Heart right ventricle (tissue), 16 donors: ENCODE results near the gene GRIP2. TPM values are rescaled to one million over a fixed set of nuclear protein-coding genes. Genes with fewer than 3 reads are reported as not detected.

Experiments
- ATAC-seq, 8 donors: fragments of 200-7000 bp; cut with Tn5 transposase; one replicate each; pipeline ENCODE4 v1.9.1; 2020; ENCODE audit warnings: mild to moderate bottlenecking in 8 of 8, moderate library complexity in 8 of 8, moderate number of reproducible peaks in 1 of 8
- DNase-seq, 2 donors: peaks; one replicate each; pipeline ENCODE4 v3.0.0-alpha.2; 2020
- H3K27ac ChIP-seq, 10 donors: fragments of 200-600 bp; sonication (generic) in 2 of 10; one replicate each; pipeline versions ENCODE4 v1.5.0 to v1.8.0; 2020 to 2022; ENCODE audit warnings: mild to moderate bottlenecking in 3 of 10
- H3K27me3 ChIP-seq, 7 donors: fragments of 200-600 bp; one replicate each; pipeline ENCODE4 v1.8.0; 2021 to 2022; ENCODE audit warnings: mild to moderate bottlenecking in 2 of 7
- H3K36me3 ChIP-seq, 9 donors: fragments of 200-600 bp; sonication (generic) in 1 of 9; one replicate each; pipeline versions ENCODE4 v1.5.0 to v1.8.0; 2020 to 2022; ENCODE audit warnings: mild to moderate bottlenecking in 2 of 9
- H3K4me1 ChIP-seq, 9 donors: fragments of 200-600 bp; sonication (generic) in 1 of 9; one replicate each; pipeline versions ENCODE4 v1.5.0 to v1.8.0; 2020 to 2022; ENCODE audit warnings: mild to moderate bottlenecking in 4 of 9
- H3K4me3 ChIP-seq, 10 donors: fragments of 200-600 bp; sonication (generic) in 2 of 10; one replicate each; pipeline versions ENCODE4 v1.5.0 to v1.8.0; 2020 to 2022; ENCODE audit warnings: mild to moderate bottlenecking in 7 of 10, moderate library complexity in 2 of 10
- H3K9me3 ChIP-seq, 11 donors: fragments of 200-600 bp in 10 of 11; sonication (generic) in 2 of 11; one replicate each; pipeline versions ENCODE4 v1.5.0 to v1.8.0; 2013 to 2022; ENCODE audit warnings: mild to moderate bottlenecking in 2 of 11, control low read depth in 1 of 11, moderate library complexity in 1 of 11
- CTCF ChIP-seq, 9 donors: fragments of 200-600 bp; sonication (generic) in 2 of 9; IDR thresholded peaks; one replicate each; pipeline versions ENCODE4 v1.5.0 to v1.8.0; 2021 to 2022; ENCODE audit warnings: antibody characterized with exemption in 9 of 9, mild to moderate bottlenecking in 5 of 9, moderate library complexity in 1 of 9
- WGBS, 2 donors: extraction: QIAGEN DNeasy Blood & Tissue Kit; methylation state at CpG; one replicate each; pipeline ENCODE4 v1.1.7; 2013; ENCODE audit warnings: inconsistent platforms in 1 of 2; 5-methylcytosine and 5-hydroxymethylcytosine counted together
- intact Hi-C, 10 donors: fragments of 100-400 bp; cut with DNase I; formaldehyde crosslinking; loops; one replicate each; pipeline versions ENCODE4 v1.11.1 to v1.14.2; 2022
- polyA plus RNA-seq, 2 donors: library from polyadenylated mRNA; stranded (reverse); fragments of 200-250 nt; gene quantifications; one replicate each; pipeline ENCODE4 v1.2.3, GENCODE V29; 2013
- total RNA-seq, 10 donors: library from RNA; stranded (reverse); fragmentation: NEBNext Ultra II Directional in 3 of 10; extraction: Animal tissue kit (Norgen Biotek cat#: 25700) in 3 of 10; gene quantifications; one replicate each; pipeline versions ENCODE4 v1.2.1 to v1.2.4, GENCODE V29; 2021 to 2023
- donor health status: Arrhythmogenic right ventricular cardiomyopathy.
- donor health status: ischemic (EF 13 %, LVEDD 7.1; RV severe dilation, severe dysfunction).
- donor health status: healthy with polysubstance abuse.
- donor health status: DM: no; HTN: yes; CAD: no.
- donor health status: DM: no; HTN: no; CAD: no.
- donor health status: ischemic (EF 25% LVEDD 6.9; RV normal size, moderate dysfunction).
- donor health status: ischemic (EF 25% LVEDD 5.7; RV mildly dilated, moderate dysfunction).
- donor health status: healthy.
- donor health status: DM: yes; HTN: yes; CAD: no.
- donor health status: Ischemic cardiomyopathy.
- donor health status: ischemic (EF 35%, LVEDD 5.7; RV mildly dilated, moderate dysfunction).
- donor health status: nonischemic (EF 11% LVEDD 7.7; RV severe dilation, severe dysfunction).
- donor health status: DM: yes; HTN: yes; CAD: no.
- donor health status: PGD.
- donor health status: ischemic (EF 29% LVEDD 5.4; RV normal size, mild dysfunction).
- donor health status: nonischemic (EF 23%, LVEDD 6.1; RV moderate dilation, normal function).

Gene GRIP2
- total and polyA plus RNA-seq, 12 donors = 7.4 to 70.1 (median 39.4) TPM

GRCh38 chr3:14445773-14446172 is 94.4 kb downstream of the GRIP2 start:
- 97 to 99% methylated on average over 4 of the region's 4 CpGs for WGBS, 2 donors
- ATAC-seq (no peak), DNase-seq (no peak)
- Histone ChIP-seq H3K36me3 (peaks cover 0 to 79% (median 31%) of the 10 kb centered on the region in 9 donors), H3K4me3 (no peak overlapping the region), H3K27ac (no peak overlapping the region), H3K27me3 (peaks cover 0 to 63% (median 25%) of the 10 kb centered on the region in 7 donors), H3K4me1 (peaks cover 4 to 33% (median 17%) of the 10 kb centered on the region in 9 donors), H3K9me3 (no peaks in the 10 kb centered on the region)
- TF ChIP-seq CTCF (IDR thresholded peaks at IDR 0.05) = no peak
- intact Hi-C loops = no loop called here

GRCh38 chr3:14444380-14444779 is 95.8 kb downstream of the GRIP2 start:
- H3K9me3 ChIP-seq = no peaks in the 10 kb centered on the region
- no peak overlapping the region for H3K4me3 ChIP-seq
- WGBS, 2 donors = 94 to 97% methylated on average over 6 of the region's 6 CpGs
- no peak for ATAC-seq
- intact Hi-C loops = loop anchor here in 1 of 10 donors (5.0 kb wide), 2 partner anchors 38 to 468 kb away; no protein-coding TSS in a partner anchor
- peaks cover 0 to 65% (median 31%) of the 10 kb centered on the region in 9 donors for H3K36me3 ChIP-seq
- peaks cover 18 to 40% (median 31%) of the 10 kb centered on the region in 9 donors for H3K4me1 ChIP-seq
- no peak for DNase-seq
- H3K27me3 ChIP-seq = peaks cover 0 to 54% (median 25%) of the 10 kb centered on the region in 7 donors
- no peak overlapping the region for H3K27ac ChIP-seq
- no peak for TF ChIP-seq CTCF (IDR thresholded peaks at IDR 0.05)

GRCh38 chr3:14441920-14442300 is 98.2 kb downstream of the GRIP2 start:
- intact Hi-C loops = loop anchor here in 1 of 10 donors (5.0 kb wide), 2 partner anchors 40 to 470 kb away; no protein-coding TSS in a partner anchor
- Histone ChIP-seq H3K4me3 (no peak overlapping the region), H3K36me3 (peaks cover 0 to 40% (median 17%) of the 10 kb centered on the region in 9 donors), H3K9me3 (no peaks in the 10 kb centered on the region), H3K27ac (peak overlapping the region in 4 of 10 donors; percentile 2 to 45 (median 28)), H3K4me1 (peaks cover 33 to 62% (median 54%) of the 10 kb centered on the region in 9 donors), H3K27me3 (peaks cover 0 to 49% (median 21%) of the 10 kb centered on the region in 7 donors)
- TF ChIP-seq CTCF (IDR thresholded peaks at IDR 0.05) = no peak
- ATAC-seq (no peak), DNase-seq (no peak)
- WGBS, 2 donors = 86 to 89% methylated on average over 6 of the region's 6 CpGs

- peak; percentile 63 to 68 for DNase-seq
- Histone ChIP-seq H3K4me1 (peaks cover 37 to 68% (median 59%) of the 10 kb centered on the region in 9 donors), H3K27ac (peak overlapping the region in 4 of 10 donors; percentile 2 to 47 (median 42)), H3K36me3 (peaks cover 0 to 35% (median 12%) of the 10 kb centered on the region in 9 donors), H3K9me3 (no peaks in the 10 kb centered on the region), H3K27me3 (peaks cover 0 to 51% (median 21%) of the 10 kb centered on the region in 7 donors), H3K4me3 (no peak overlapping the region)
- ATAC-seq = peak; percentile 23 to 72 (median 44)
- no peak for TF ChIP-seq CTCF (IDR thresholded peaks at IDR 0.05)
- intact Hi-C loops = loop anchor here in 1 of 10 donors (5.0 kb wide), 2 partner anchors 41 to 471 kb away; no protein-coding TSS in a partner anchor
- WGBS, 2 donors = 59 to 75% methylated on average over 18 of the region's 18 CpGs
Measured at GRCh38 chr3:14441240-14441919, 98.8 kb downstream of the GRIP2 start.
